Smooth muscle cell (in vitro differentiated cells): ENCODE measurements around the gene RAD18. TPM values are rescaled to one million over a fixed set of nuclear protein-coding genes. Genes with fewer than 3 reads are reported as not detected.

Source experiments
- DNase-seq: peaks from one replicate; lab custom pipeline; 2025; ENCODE audit not compliant: unreplicated experiment; lab: John Stamatoyannopoulos, UW
- H2AFZ ChIP-seq: fragments of 200-600 bp; sonication (generic); 2 replicates; pipeline ENCODE4 v1.6.0; 2016; ENCODE audit warnings: antibody characterized with exemption, low read depth, mild to moderate bottlenecking
- H3F3A ChIP-seq: fragments of 200-600 bp; sonication (generic); 2 replicates; pipeline ENCODE4 v1.6.0; 2017; ENCODE audit warnings: antibody characterized with exemption, low read depth
- H3K27ac ChIP-seq: fragments of 200-600 bp; sonication (generic); 2 replicates; pipeline ENCODE4 v1.5.1; 2016; ENCODE audit warnings: low read depth, mild to moderate bottlenecking
- H3K27me3 ChIP-seq: fragments of 200-600 bp; sonication (generic); 2 replicates; pipeline ENCODE4 v1.6.1; 2016; ENCODE audit warnings: low read depth, mild to moderate bottlenecking
- H3K36me3 ChIP-seq: fragments of 200-600 bp; sonication (generic); 2 replicates; pipeline ENCODE4 v1.5.1; 2016; ENCODE audit warnings: low read depth
- H3K4me1 ChIP-seq: fragments of 200-600 bp; sonication (generic); 2 replicates; pipeline ENCODE4 v1.5.1; 2016; ENCODE audit warnings: low read depth
- H3K4me2 ChIP-seq: fragments of 200-600 bp; sonication (generic); 2 replicates; pipeline ENCODE4 v1.6.0; 2016; ENCODE audit warnings: mild to moderate bottlenecking
- H3K4me3 ChIP-seq: fragments of 200-600 bp; sonication (generic); 2 replicates; pipeline ENCODE4 v1.5.1; 2016; ENCODE audit warnings: mild to moderate bottlenecking
- H3K79me2 ChIP-seq: fragments of 200-600 bp; sonication (generic); 2 replicates; pipeline ENCODE4 v1.6.0; 2016; ENCODE audit warnings: low read depth, mild to moderate bottlenecking
- H3K9ac ChIP-seq: fragments of 200-600 bp; sonication (generic); 2 replicates; pipeline ENCODE4 v1.6.0; 2016; ENCODE audit warnings: low read depth
- H3K9me3 ChIP-seq: fragments of 200-600 bp; sonication (generic); replicated peaks from 2 replicates; pipeline ENCODE4 v1.5.1; 2016; ENCODE audit warnings: low read depth
- H4K20me1 ChIP-seq: fragments of 200-600 bp; sonication (generic); 2 replicates; pipeline ENCODE4 v1.6.0; 2016; ENCODE audit warnings: low read depth
- CTCF ChIP-seq: fragments of 200-600 bp; sonication (generic); IDR thresholded peaks from 2 replicates; pipeline ENCODE4 v1.5.1; 2017; ENCODE audit warnings: borderline replicate concordance, mild to moderate bottlenecking, antibody characterized with exemption; ENCODE audit not compliant: insufficient read depth, poor library complexity, severe bottlenecking
- whole genome bisulfite sequencing: methylation state at CpG from one replicate; pipeline ENCODE4 v1.1.7; 2016; ENCODE audit warnings: low lambda C conversion rate; 5-methylcytosine and 5-hydroxymethylcytosine counted together
- polyA plus RNA-seq: library from polyadenylated mRNA; unstranded; fragments of >200 nt; fragmentation: Nextera tagmentation; extraction: Ambion mirVana; gene quantifications from 2 replicates; pipeline ENCODE4 v1.2.1, GENCODE V29; 2016
- total RNA-seq: library from RNA; depleted of rRNA; stranded (reverse); fragments of >200 nt; gene quantifications from 2 replicates; pipeline ENCODE4 v1.2.3, GENCODE V29; 2014

RAD18 gene
- total and polyA plus RNA-seq, 2 experiments from 2014 or later: 8.9 to 16.0 TPM

DNA sequence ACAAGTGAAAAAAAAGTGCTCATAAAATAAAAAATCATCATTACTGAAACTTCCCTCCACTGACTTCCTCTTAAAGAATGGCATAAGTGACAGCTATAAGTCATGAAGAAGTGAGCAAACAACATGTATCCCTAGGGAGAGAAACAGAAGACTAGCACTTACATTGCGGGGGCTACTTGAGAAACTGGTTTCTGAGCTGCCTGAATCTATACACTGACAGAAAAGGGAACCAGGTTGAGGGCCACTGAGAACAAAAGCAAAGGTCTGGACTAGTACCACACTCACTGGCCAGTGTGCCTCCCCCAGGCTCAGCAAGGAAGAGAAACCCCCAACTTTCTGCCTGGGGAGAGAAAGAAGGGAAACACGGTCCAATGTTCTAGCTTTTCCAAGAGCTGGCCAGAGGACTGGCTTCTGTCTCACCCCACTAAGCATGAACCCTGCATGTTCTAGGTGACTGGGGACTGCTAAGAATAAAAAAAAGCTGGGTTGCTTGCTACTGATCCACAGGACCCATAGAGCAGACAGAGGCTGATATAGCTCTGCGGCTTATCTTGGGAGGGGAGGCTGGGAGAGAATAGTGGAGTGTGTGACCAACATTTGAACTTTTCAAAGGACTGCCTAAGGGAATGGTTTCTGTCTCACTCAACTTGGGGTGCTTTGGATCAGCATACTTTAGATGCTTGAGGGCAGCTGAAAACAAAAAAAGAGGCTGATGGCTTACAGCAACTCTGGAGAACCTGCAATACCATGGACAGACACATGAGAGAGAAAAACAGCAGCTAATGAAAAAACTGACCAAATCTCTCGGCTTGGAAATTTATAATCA is 8.1 kb downstream of the RAD18 start:
- 57% methylated on average over 4 of the region's 4 CpGs for WGBS
- peak overlapping the region; percentile 57 for H3K27ac ChIP-seq
- peaks cover 14% of the 10 kb centered on the region for H3K4me1 ChIP-seq
- H3K9ac ChIP-seq: no peak overlapping the region
- peaks cover 3% of the 10 kb centered on the region for H4K20me1 ChIP-seq
- H3K36me3 ChIP-seq: peaks cover 5% of the 10 kb centered on the region
- no peak overlapping the region for H2AFZ ChIP-seq
- no peaks in the 10 kb centered on the region for H3K9me3 ChIP-seq
- H3K27me3 ChIP-seq: no peaks in the 10 kb centered on the region
- H3F3A ChIP-seq: no peaks in the 10 kb centered on the region
- no peak for DNase-seq
- peak overlapping the region; percentile 30 for H3K4me2 ChIP-seq
- no peak for TF ChIP-seq CTCF
- H3K4me3 ChIP-seq: no peak overlapping the region
- peaks cover 33% of the 10 kb centered on the region for H3K79me2 ChIP-seq

- Histone ChIP-seq H3K27ac (no peak overlapping the region), H3K36me3 (peaks cover under 1% of the 10 kb centered on the region), H3K4me1 (peaks cover 14% of the 10 kb centered on the region), H3K4me2 (no peak overlapping the region), H2AFZ (no peak overlapping the region), H3F3A (no peaks in the 10 kb centered on the region), H3K4me3 (no peak overlapping the region), H3K27me3 (no peaks in the 10 kb centered on the region), H3K9me3 (no peaks in the 10 kb centered on the region), H3K9ac (no peak overlapping the region), H3K79me2 (peaks cover 27% of the 10 kb centered on the region), H4K20me1 (peaks cover 3% of the 10 kb centered on the region)
- TF ChIP-seq CTCF: no peak
- no peak for DNase-seq
These were observed 10.0 kb downstream of the RAD18 start for GRCh38 chr3:8953313-8953712.

GRCh38 chr3:8952130-8952529 is 11.1 kb downstream of the RAD18 start:
- Histone ChIP-seq H3K9ac (no peak overlapping the region), H3K4me2 (no peak overlapping the region), H4K20me1 (peaks cover 3% of the 10 kb centered on the region), H3K36me3 (no peaks in the 10 kb centered on the region), H3K4me3 (no peak overlapping the region), H3F3A (no peaks in the 10 kb centered on the region), H3K27me3 (no peaks in the 10 kb centered on the region), H3K4me1 (peaks cover 14% of the 10 kb centered on the region), H3K79me2 (peaks cover 27% of the 10 kb centered on the region), H2AFZ (no peak overlapping the region), H3K27ac (no peak overlapping the region), H3K9me3 (no peaks in the 10 kb centered on the region)
- TF ChIP-seq CTCF: no peak
- DNase-seq: no peak
